GM12864 (cell line): ENCODE data around the gene RUNDC3A.
"Not testable (repeated sequence)": the region's sequence is repeated elsewhere in the genome, so short reads cannot be mapped to it uniquely, and the experiment has no call there.

ENCODE experiments used
- DNase-seq: peaks from one replicate; pipeline ENCODE4 v3.0.0-alpha.2; 2011; ENCODE audit warnings: low read depth
- H3K4me3 ChIP-seq: 2 replicates; pipeline ENCODE4 v1.5.1; 2011; ENCODE audit warnings: mild to moderate bottlenecking, low read depth, low read length, control low read depth
- TF ChIP-seq, protein P1 (sequence below): IDR thresholded peaks from 2 replicates; pipeline ENCODE4 v1.5.1; 2011; ENCODE audit warnings: low read depth, mild to moderate bottlenecking, moderate library complexity, low read length, control low read depth, inconsistent platforms; ENCODE audit errors: missing control alignments

The RUNDC3A gene

DNA sequence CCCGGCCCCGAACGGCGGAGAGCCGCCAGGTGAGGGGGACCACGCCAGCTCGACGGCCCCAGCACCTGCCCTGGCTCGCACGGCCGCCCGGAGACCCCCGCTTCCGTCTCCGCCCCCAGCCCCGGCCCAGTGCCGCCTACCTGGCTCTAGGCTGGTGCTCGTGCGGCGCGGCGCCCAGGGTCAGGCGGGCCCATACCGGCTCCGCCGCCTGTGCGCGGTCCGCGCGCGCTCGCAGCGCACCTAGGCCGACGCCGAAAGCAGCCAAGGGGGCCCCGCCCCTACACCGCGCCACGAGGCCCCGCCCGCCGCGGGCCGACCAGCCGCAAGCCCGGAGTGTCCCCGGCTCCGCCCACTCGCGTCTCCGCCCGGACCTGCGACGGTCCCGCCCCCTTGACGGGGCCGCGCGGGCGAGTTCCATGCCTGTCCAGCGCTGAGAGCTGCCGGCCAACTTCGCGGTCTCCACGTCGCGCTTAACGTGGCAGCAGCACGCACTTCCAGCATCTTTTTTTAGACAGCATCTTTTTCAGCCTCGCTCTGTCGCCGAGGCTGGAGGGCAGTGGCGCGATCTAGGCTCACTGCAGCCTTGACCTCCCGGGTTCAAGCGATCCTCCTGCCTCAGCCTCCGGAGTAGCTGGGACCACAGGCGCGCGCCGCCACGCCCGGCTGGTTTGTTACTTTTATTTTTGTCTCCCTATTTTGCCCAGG, 16.3 kb downstream of the RUNDC3A start, which contains the start of gene SLC25A39:
TSS of gene SLC25A39 (minus strand) at position 253 of the 705 bp plus-strand sequence. CDS start 1,261 bp downstream, outside the sequence.
- H3K4me3 ChIP-seq: peak within 1 kb of the TSS; percentile 86
- TF ChIP-seq, protein P1, sequence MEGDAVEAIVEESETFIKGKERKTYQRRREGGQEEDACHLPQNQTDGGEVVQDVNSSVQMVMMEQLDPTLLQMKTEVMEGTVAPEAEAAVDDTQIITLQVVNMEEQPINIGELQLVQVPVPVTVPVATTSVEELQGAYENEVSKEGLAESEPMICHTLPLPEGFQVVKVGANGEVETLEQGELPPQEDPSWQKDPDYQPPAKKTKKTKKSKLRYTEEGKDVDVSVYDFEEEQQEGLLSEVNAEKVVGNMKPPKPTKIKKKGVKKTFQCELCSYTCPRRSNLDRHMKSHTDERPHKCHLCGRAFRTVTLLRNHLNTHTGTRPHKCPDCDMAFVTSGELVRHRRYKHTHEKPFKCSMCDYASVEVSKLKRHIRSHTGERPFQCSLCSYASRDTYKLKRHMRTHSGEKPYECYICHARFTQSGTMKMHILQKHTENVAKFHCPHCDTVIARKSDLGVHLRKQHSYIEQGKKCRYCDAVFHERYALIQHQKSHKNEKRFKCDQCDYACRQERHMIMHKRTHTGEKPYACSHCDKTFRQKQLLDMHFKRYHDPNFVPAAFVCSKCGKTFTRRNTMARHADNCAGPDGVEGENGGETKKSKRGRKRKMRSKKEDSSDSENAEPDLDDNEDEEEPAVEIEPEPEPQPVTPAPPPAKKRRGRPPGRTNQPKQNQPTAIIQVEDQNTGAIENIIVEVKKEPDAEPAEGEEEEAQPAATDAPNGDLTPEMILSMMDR: no peak
- no peak for DNase-seq

DNA sequence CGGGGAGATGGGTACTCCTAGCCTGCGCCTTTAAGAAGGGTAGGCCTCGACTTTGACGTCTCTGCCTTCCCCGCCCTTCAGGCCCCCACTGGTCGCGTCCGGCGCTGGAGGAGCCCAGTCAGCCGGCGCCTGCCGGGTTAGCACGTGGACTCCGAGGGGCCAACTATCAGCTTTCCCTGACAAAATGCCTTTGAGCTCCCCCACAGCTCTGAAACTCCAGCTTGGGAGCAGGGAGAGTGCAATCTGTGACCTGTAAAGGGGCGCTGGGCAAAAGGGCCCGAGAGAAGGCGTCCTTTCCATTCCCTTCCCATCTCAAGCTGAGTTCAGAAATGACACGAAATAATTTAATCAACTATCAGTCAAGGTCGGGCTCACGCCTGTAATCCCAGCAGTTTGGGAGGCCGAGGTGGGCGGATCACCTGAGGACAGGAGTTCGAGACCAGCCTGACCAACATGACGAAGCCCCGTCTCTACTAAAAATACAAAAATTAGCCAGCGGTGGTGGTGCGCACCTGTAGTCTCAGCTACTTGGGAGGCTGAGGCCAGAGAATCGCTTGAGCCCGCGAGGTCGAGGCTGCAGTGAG, 18.6 kb downstream of the RUNDC3A start:
- H3K4me3 ChIP-seq: peak overlapping the region; percentile 53
- TF ChIP-seq, protein P1: no peak
- peak; percentile 89 for DNase-seq

DNA sequence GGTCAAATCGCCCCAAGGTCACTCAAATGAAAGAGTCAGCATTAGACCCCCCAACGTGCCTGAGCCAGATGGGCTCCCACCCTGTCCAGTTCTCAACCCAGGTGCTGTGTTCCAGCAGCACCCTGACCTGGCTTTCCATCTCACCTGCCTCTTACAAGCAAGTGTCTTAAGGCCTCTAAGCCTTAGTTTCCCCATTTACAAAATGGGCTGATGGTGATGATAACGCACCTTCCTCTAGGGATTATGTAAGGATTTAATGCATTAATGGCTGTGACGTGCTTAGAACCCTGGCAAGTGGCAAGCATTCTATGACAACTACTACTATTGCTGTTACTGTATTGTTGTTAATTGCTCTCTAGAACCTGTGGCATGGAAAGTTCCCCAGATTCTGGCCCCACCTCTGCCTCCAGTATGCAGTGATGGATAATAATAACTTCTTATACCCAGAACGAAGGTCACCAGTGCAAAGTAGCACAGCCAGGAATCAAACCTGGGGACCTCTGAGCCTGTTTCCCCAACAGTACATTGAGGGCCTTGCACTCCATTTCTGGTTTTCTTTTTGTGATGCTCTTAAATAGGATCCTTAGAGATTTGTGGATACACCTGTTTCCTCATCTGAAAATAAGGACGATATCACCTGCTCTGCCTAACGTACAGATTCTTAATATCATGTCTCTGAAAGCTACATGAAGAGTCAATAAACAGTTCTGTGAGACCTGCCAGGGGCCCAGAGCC, 19.5 kb downstream of the RUNDC3A start:
- DNase-seq: no peak
- TF ChIP-seq, protein P1: no peak
- H3K4me3 ChIP-seq: no peak overlapping the region

DNA sequence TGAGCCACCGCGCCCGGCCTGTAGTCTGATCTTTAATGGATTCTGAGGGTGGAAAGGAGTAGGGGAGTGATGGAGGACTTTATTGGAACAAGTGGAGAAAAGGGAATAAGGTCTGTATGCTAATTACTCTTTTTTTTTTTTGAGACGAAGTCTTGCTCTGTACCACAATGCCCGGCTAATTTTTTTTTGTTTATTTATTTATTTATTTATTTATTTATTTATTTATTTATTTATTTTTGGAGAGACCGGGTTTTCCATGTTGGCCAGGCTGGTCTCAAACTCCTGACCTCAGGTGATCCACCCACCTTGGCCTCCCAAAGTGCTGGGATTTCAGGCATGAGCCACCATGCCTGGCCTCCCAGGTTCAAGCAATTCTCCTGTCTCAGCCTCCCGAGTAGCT, 21.1 kb downstream of the RUNDC3A start:
- H3K4me3 ChIP-seq, DNase-seq: not testable (repeated sequence)

DNA sequence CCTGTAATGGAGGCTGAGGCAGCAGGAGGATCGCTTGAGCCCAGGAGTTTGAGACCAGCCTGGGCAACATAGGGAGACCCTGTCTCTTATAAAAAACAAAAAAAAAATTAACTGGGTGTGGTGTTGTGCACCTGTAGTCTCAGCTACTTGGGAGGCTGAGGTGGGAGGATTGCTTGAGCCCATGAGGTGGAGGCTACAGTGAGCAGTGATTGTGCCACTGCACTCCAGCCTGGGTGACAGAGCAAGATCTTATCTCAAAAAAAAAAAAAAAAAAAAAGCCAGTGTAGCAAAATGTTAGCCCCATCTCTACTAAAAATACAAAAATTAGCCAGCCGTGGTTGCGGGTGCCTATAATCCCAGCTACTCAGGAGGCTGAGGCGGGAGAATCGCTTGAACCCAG, 21.9 kb downstream of the RUNDC3A start:
- H3K4me3 ChIP-seq, DNase-seq: not testable (repeated sequence)

DNA sequence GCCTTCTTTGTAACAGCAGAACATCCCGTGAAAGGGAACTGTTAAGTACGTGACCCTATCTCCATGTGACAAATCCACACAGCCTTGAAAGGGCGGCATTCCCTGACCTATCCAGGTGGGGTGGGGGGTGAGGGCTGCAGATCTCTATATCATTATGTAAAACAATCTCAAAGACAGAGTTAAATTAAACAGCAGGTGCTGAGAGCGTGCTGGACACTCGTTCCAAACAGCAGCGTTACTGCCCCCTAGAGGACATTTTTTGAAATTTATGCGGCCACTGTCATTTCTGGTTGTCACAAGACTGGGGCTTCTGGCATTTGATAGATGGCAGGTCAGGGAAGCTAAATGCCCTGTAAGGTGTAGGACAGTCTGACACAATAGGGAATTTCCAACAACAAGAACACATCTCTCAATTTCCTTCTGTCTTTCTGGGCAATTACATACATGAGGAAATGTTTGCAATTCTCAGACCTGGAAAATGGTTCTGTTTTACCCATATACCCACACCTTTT, 22.9 kb downstream of the RUNDC3A start:
- TF ChIP-seq, protein P1: peak; percentile 77
- no peak for DNase-seq

DNA sequence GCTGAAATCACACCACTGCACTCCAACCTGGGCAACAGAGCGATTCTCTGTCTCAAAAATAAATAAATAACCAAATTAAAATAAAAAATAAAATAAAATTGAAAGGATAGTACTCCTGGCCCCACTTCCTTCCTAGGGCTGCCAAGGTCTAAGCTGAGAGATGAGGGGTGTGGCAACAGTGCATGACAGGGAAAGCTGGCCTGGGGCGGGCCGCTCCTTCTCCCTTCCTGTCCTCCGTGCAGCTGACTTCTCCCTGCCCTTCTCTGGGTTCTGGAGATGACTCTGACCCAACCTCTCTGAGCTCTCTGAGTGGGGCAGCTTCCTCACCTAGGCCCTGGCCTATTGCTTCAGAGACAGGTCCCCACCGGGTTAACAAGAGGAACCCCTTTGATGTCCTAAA, 25.0 kb downstream of the RUNDC3A start:
- TF ChIP-seq, protein P1: no peak
- H3K4me3 ChIP-seq: no peak overlapping the region
- DNase-seq: no peak

More for the DNA sequence above, 22.9 kb downstream of the RUNDC3A start:
- H3K4me3 ChIP-seq: no peak overlapping the region

DNA sequence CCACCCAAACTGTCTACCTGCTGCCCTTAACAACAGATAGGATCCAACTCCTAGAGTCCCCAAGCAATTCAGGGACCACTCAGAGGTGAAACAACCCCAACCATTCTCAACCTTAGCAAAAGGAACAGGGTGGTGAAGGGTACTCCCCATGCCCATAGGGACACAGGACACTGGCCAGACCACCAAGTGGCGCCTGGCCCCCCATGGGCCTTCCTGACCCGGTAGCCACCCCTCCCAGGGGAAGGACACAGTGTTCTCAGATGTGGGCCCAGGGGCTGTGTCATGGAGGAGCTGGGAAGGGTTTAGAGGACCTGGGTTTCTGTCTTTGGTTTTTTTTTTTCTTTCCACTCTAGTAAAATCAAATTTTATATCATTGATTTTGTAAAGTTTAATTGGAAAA, 25.9 kb downstream of the RUNDC3A start:
- TF ChIP-seq, protein P1: no peak
- DNase-seq: no peak
- H3K4me3 ChIP-seq: no peak overlapping the region
